ENCODE measurements around the gene SYNE2.

Gene SYNE2

GRCh38 chr14:64248689-64249088, 395.9 kb downstream of the SYNE2 start:
- no peak for DNase-seq (ENCODE audit: low read depth, low spot score)

GRCh38 chr14:64249363-64249762, 396.6 kb downstream of the SYNE2 start:
- DNase-seq (ENCODE audit: low read depth, low spot score) = no peak

DNA sequence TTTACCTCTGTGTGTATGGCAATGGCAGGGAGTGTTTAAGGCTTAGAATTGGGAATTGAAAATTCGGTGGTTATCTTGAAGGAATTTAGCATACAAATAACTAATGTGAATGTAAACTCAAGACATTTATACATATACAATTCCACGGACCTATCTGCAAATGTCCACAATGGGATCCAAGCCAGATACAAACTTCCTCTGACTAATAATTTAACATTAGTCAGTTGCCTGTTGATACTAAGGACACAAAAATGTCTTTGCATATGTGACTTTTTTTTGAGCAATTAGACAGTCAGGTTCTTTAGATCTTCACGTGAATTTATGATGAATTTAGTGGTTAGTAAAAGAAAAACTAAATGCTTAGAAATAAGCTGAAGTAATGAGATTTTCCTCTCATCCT, 400.9 kb downstream of the SYNE2 start:
- DNase-seq (ENCODE audit: low read depth, low spot score) = no peak

DNA sequence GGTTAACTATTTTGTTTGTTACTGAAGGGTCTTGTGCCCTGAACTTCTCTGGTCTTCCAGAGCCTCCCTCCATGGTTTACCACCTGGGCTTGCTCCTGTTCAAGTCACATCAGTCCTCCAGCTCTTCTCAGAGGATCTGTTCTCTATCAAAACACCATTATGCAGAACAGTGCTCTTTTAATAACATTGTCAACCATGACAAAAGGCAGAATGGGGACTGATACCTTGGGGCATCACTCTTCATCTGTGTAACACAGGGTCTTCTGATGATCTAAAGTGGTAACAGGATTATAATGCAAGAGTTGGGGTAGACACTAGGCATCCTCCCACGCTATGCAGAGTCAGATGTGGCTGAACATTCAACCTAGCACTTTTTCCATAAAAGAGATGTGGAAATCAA, 403.0 kb downstream of the SYNE2 start:
- no peak for DNase-seq (ENCODE audit: low read depth, low spot score)

DNA sequence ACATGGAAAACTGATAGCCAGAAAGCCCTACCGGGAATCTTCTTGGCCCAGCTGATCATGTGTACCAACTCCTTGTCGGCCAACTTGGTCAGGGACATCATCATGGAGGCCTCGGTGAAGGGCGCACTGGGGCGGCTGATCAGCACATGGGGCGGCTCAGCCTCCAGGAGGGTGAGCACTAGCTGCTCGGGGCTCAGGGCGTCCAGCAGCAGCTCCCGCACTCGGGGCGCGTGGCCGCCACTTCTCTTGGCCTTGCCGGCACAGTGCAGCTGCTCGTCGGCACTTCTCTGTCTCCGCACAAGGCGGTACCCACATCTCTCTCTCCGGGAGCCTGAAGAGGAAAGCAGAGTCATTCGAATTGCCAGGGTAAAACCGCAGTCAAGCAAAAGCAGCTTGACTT, 407.6 kb downstream of the SYNE2 start:
- DNase-seq (ENCODE audit: low read depth, low spot score) = no peak

- DNase-seq (ENCODE audit: low read depth, low spot score) = no peak
Observed at GRCh38 chr14:64265222-64265621, 412.4 kb downstream of the SYNE2 start.

GRCh38 chr14:64266239-64266638, 413.4 kb downstream of the SYNE2 start:
- no peak for DNase-seq (ENCODE audit: low read depth, low spot score)

- DNase-seq (ENCODE audit: low read depth, low spot score) = no peak
Observed at GRCh38 chr14:64272019-64272418, 419.2 kb downstream of the SYNE2 start.

Measured in ELF-1 (cell line).